Natural killer cell (primary cell): ENCODE data around the gene DPH3. TPM values are rescaled to one million over a fixed set of nuclear protein-coding genes. Genes with fewer than 3 reads are reported as not detected.
A peak's percentile ranks its signal among the peaks of the same experiment; 100 is the strongest.

ENCODE experiments used
- ATAC-seq, 3 donors: fragments of 150-1000 bp in 2 of 3; fragments of 200-7000 bp in 1 of 3; cut with Tn5 transposase; 1 replicate in 1 of 3; 2 replicates in 2 of 3; pipeline ENCODE4 v1.10.0; 2021; ENCODE audit warnings: mild to moderate bottlenecking in 2 of 3, moderate library complexity in 2 of 3
- DNase-seq, 2 donors: peaks; one replicate each; pipeline versions ENCODE4 v3.0.0 to v3.0.0-alpha.2; 2013 to 2021; ENCODE audit warnings: mixed read lengths in 1 of 2
- H3K27ac ChIP-seq: one replicate; pipeline ENCODE4 v1.5.1; 2013; ENCODE audit warnings: mild to moderate bottlenecking, low read length
- H3K27me3 ChIP-seq: one replicate; pipeline ENCODE4 v1.6.1; 2013; ENCODE audit warnings: low read length; ENCODE audit not compliant: control insufficient read depth, insufficient read depth
- H3K36me3 ChIP-seq: one replicate; pipeline ENCODE4 v1.6.1; 2013; ENCODE audit warnings: low read length; ENCODE audit not compliant: control insufficient read depth, insufficient read depth
- H3K4me1 ChIP-seq: one replicate; pipeline ENCODE4 v1.6.1; 2013; ENCODE audit warnings: low read length; ENCODE audit not compliant: control insufficient read depth, insufficient read depth
- H3K4me3 ChIP-seq: one replicate; pipeline ENCODE4 v1.5.1; 2013; ENCODE audit warnings: low read length
- H3K9me3 ChIP-seq: one replicate; pipeline ENCODE4 v1.6.1; 2013; ENCODE audit warnings: low read length; ENCODE audit not compliant: control insufficient read depth, insufficient read depth
- H3K27ac Mint-ChIP-seq, 2 donors: one replicate each; pipeline ENCODE4 v1.8.0; 2022; ENCODE audit warnings: mild to moderate bottlenecking in 2 of 2, mixed read lengths in 2 of 2, moderate library complexity in 1 of 2
- H3K27me3 Mint-ChIP-seq, 2 donors: one replicate each; pipeline ENCODE4 v1.8.0; 2022; ENCODE audit warnings: low read depth in 2 of 2, mixed read lengths in 2 of 2
- H3K36me3 Mint-ChIP-seq: one replicate; pipeline ENCODE4 v1.8.0; 2022; ENCODE audit warnings: mixed read lengths
- H3K4me1 Mint-ChIP-seq, 2 donors: one replicate each; pipeline ENCODE4 v1.8.0; 2022; ENCODE audit warnings: mixed read lengths in 2 of 2
- H3K4me3 Mint-ChIP-seq: one replicate; pipeline ENCODE4 v1.8.0; 2022; ENCODE audit warnings: mild to moderate bottlenecking, moderate library complexity, mixed read lengths
- H3K9me3 Mint-ChIP-seq, 2 donors: one replicate each; pipeline ENCODE4 v1.8.0; 2022; ENCODE audit warnings: mixed read lengths in 2 of 2
- WGBS: methylation state at CpG from one replicate; pipeline ENCODE4 v1.1.7; 2013; ENCODE audit warnings: missing lambda C conversion rate; ENCODE audit not compliant: insufficient coverage; 5-methylcytosine and 5-hydroxymethylcytosine counted together
- intact Hi-C: fragments of 100-400 bp; cut with micrococcal nuclease; formaldehyde crosslinking; loops from one replicate; pipeline ENCODE4 v1.14.2; 2022
- total RNA-seq, 4 donors: library from RNA; stranded (reverse); fragments of 120-200 nt in 1 of 4; gene quantifications; one replicate each; pipeline versions ENCODE4 v1.2.3 to v1.2.4, GENCODE V29; 2013 to 2022
- TF ChIP-seq, protein P1 (sequence below): fragments of 200-600 bp; IDR thresholded peaks from one replicate; pipeline ENCODE4 v1.8.0; 2022; ENCODE audit warnings: antibody characterized with exemption

Gene DPH3
- total RNA-seq, 3 donors from 2014 or later (not counting 1 experiment from before 2014, with no cell fraction given): 20.4 to 27.3 (median 22.8) TPM

DNA sequence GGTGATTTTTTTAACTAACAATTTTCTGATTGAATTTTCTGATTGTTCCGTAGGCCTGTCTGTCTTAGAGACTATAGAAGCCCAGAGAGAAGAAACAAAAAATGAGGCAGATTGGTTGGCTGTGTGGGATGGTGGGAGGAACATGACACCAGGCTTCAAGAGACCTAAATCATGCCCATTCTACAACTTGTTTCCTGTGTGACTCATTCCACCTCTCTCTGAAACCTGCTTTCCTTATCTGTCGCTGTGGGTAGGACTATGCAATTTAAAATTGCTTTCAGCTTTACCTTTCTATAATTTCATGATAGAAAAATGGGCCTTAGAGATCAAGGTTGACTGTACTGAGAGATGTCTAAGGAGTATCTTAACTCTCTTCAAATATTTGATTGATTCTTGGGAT is 44.8 kb upstream of the DPH3 start:
- Histone ChIP-seq H3K4me3 (no peak overlapping the region), H3K27ac (peak overlapping the region; percentile 55), H3K9me3 (no peaks in the 10 kb centered on the region), H3K36me3 (peaks cover 40% of the 10 kb centered on the region), H3K4me1 (peaks cover 57% of the 10 kb centered on the region), H3K27me3 (no peaks in the 10 kb centered on the region)
- Mint-ChIP-seq H3K9me3 (no peaks in the 10 kb centered on the region), H3K27me3 (no peaks in the 10 kb centered on the region), H3K27ac (peak overlapping the region; percentile 82 to 86), H3K36me3 (peaks cover 2% of the 10 kb centered on the region), H3K4me1 (peaks cover 70 to 82% of the 10 kb centered on the region in 2 donors), H3K4me3 (peak overlapping the region; percentile 62)
- WGBS: no CpG with 5 or more reads among the region's 2 CpGs
- peak in 1 of 2 donors; percentile 84 for DNase-seq
- intact Hi-C loops: loop anchor here (2.0 to 10.0 kb wide), 3 partner anchors 23 to 845 kb away; no protein-coding TSS in a partner anchor
- TF ChIP-seq, protein P1, sequence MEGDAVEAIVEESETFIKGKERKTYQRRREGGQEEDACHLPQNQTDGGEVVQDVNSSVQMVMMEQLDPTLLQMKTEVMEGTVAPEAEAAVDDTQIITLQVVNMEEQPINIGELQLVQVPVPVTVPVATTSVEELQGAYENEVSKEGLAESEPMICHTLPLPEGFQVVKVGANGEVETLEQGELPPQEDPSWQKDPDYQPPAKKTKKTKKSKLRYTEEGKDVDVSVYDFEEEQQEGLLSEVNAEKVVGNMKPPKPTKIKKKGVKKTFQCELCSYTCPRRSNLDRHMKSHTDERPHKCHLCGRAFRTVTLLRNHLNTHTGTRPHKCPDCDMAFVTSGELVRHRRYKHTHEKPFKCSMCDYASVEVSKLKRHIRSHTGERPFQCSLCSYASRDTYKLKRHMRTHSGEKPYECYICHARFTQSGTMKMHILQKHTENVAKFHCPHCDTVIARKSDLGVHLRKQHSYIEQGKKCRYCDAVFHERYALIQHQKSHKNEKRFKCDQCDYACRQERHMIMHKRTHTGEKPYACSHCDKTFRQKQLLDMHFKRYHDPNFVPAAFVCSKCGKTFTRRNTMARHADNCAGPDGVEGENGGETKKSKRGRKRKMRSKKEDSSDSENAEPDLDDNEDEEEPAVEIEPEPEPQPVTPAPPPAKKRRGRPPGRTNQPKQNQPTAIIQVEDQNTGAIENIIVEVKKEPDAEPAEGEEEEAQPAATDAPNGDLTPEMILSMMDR: no peak
- ATAC-seq: peak; percentile 74 to 82 (median 76)

- TF ChIP-seq, protein P1: no peak
- intact Hi-C loops: loop anchor here (2.0 to 10.0 kb wide), 3 partner anchors 22 to 846 kb away; no protein-coding TSS in a partner anchor
- no peak for ATAC-seq
- peaks cover 70 to 81% of the 10 kb centered on the region in 2 donors for H3K4me1 Mint-ChIP-seq
- Histone ChIP-seq H3K27me3 (no peaks in the 10 kb centered on the region), H3K36me3 (peaks cover 47% of the 10 kb centered on the region), H3K4me3 (no peak overlapping the region), H3K4me1 (peaks cover 50% of the 10 kb centered on the region), H3K9me3 (no peaks in the 10 kb centered on the region), H3K27ac (no peak overlapping the region)
- no CpG with 5 or more reads among the region's 1 CpG for WGBS
- H3K27ac Mint-ChIP-seq: peak overlapping the region in 1 of 2 donors; percentile 82
- H3K9me3 Mint-ChIP-seq: no peaks in the 10 kb centered on the region
- H3K27me3 Mint-ChIP-seq: no peaks in the 10 kb centered on the region
- DNase-seq: no peak
- H3K4me3 Mint-ChIP-seq: no peak overlapping the region
- H3K36me3 Mint-ChIP-seq: peaks cover 9% of the 10 kb centered on the region
Observed at GRCh38 chr3:16308727-16309126, 44.0 kb upstream of the DPH3 start.

DNA sequence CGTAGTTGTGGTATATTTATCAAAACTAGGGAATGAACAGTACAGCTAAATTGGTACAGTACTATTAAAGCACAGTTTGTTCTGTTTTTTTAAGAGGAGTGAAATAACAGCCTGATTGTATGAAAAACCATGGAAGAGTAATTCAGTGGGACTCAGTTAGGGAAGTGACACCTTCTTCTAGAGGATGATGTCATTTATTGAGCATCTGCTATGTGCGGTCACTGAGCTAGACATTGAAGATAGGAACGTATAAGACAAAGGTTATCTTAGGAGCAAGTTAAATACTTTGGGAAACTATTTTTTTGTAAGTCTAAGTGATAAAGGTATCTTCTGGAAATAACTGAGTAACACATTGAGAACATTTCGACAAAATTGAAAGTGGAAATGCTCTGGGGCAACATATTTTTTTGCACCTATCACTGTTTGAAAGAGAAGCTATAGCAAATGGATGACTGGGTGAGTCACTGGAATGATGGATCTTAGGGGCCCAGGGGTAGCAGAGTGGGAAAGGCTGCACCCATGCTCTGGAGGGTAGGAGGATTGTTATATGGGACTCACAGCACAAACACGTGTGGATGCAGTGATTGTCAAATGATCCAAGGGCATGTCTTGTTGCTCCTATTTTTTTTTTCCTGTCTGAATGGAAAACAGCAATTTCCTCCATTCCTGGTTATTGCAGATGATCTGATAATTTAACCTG is 43.2 kb upstream of the DPH3 start:
- TF ChIP-seq, protein P1: no peak
- peaks cover 9% of the 10 kb centered on the region for H3K36me3 Mint-ChIP-seq
- no peak overlapping the region for H3K4me3 ChIP-seq
- WGBS: 92% methylated on average over 4 of the region's 5 CpGs
- peak overlapping the region in 1 of 2 donors; percentile 41 for H3K27ac Mint-ChIP-seq
- H3K27ac ChIP-seq: no peak overlapping the region
- DNase-seq (no peak), ATAC-seq (no peak)
- H3K4me1 Mint-ChIP-seq: peaks cover 68 to 81% of the 10 kb centered on the region in 2 donors
- intact Hi-C loops: loop anchor here (2.0 to 10.0 kb wide), 3 partner anchors 21 to 847 kb away; no protein-coding TSS in a partner anchor
- H3K9me3 ChIP-seq: no peaks in the 10 kb centered on the region
- no peaks in the 10 kb centered on the region for H3K9me3 Mint-ChIP-seq
- peaks cover 45% of the 10 kb centered on the region for H3K36me3 ChIP-seq
- H3K27me3 Mint-ChIP-seq: no peaks in the 10 kb centered on the region
- H3K27me3 ChIP-seq: no peaks in the 10 kb centered on the region
- H3K4me3 Mint-ChIP-seq: peak overlapping the region; percentile 38
- H3K4me1 ChIP-seq: peaks cover 45% of the 10 kb centered on the region
